Stimulated activated naive CD8-positive, alpha-beta T cell treated with anti-CD3 and anti-CD28 coated beads, Interleukin-15, Interleukin-2, amounts not matched to agents 100 ng/mL and 50 ng/mL, for 24 hours (primary cell): ENCODE measurements around the gene MED26.
"Not testable (repeated sequence)": the region's sequence is repeated elsewhere in the genome, so short reads cannot be mapped to it uniquely, and the experiment has no call there.

ENCODE experiments used
- H3K27ac Mint-ChIP-seq: one replicate; pipeline ENCODE4 v1.8.0; 2021; ENCODE audit warnings: mild to moderate bottlenecking, mixed read lengths
- H3K27me3 Mint-ChIP-seq: one replicate; pipeline ENCODE4 v1.8.0; 2021; ENCODE audit warnings: mixed read lengths
- H3K36me3 Mint-ChIP-seq: one replicate; pipeline ENCODE4 v1.8.0; 2021; ENCODE audit warnings: low read depth, mixed read lengths
- H3K4me1 Mint-ChIP-seq: one replicate; pipeline ENCODE4 v1.8.0; 2021; ENCODE audit warnings: low read depth, mixed read lengths
- H3K4me3 Mint-ChIP-seq: one replicate; pipeline ENCODE4 v1.8.0; 2021; ENCODE audit warnings: mild to moderate bottlenecking, mixed read lengths
- H3K9me3 Mint-ChIP-seq: one replicate; pipeline ENCODE4 v1.8.0; 2021; ENCODE audit warnings: mixed read lengths

Gene MED26

DNA sequence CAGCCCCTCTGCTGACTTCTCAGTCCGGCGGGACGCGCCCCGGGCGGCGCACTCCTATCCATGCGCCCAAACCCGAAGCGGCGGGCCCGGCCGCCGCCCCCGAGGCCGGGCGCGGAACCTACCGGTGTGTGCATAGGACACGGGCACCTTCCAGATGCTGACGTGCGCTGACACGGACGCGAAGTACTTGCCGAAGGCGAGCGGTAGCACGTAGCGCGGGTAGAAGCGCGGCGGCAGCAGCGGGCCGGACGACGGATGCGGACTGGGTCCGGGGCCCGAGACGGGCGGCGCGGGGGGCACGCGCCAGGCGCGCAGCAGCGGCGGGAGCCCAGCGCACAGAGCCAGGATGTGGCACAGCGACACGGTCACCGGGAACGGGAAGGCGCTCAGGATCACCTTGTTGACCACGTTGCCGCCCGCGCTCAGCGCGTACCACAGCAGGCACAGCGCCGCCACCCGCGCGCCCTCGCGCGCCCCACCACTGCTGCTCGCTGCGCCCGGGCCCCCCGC, 56.1 kb downstream of the MED26 start:
- Mint-ChIP-seq H3K4me1 (peaks cover 55% of the 10 kb centered on the region), H3K27me3 (no peaks in the 10 kb centered on the region), H3K27ac (peak overlapping the region; percentile 67), H3K36me3 (peaks cover 44% of the 10 kb centered on the region), H3K4me3 (peak overlapping the region; percentile 90), H3K9me3 (no peaks in the 10 kb centered on the region)

DNA sequence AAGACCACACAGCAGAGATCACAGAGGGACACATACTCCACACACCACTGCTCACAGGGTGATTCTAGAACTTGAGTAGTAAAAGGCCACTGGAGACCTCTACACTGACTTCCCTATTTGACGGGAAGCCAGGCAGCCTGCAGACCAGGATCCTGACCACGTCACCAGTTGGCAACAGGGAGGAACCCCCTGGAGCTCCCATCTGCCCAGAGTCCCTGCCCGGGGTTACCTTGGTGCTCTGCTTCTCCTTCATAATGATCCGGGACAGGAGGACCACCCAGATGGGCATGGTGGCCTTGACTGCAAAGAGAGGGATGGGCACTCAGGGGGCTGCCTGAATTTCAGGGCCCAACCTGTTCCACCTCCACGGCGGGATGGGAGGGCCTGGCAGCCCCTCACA, 56.7 kb downstream of the MED26 start:
- Mint-ChIP-seq H3K4me1 (peaks cover 59% of the 10 kb centered on the region), H3K9me3 (no peaks in the 10 kb centered on the region), H3K4me3 (peak overlapping the region; percentile 90), H3K27ac (peak overlapping the region; percentile 67), H3K36me3 (peaks cover 50% of the 10 kb centered on the region), H3K27me3 (no peaks in the 10 kb centered on the region)

DNA sequence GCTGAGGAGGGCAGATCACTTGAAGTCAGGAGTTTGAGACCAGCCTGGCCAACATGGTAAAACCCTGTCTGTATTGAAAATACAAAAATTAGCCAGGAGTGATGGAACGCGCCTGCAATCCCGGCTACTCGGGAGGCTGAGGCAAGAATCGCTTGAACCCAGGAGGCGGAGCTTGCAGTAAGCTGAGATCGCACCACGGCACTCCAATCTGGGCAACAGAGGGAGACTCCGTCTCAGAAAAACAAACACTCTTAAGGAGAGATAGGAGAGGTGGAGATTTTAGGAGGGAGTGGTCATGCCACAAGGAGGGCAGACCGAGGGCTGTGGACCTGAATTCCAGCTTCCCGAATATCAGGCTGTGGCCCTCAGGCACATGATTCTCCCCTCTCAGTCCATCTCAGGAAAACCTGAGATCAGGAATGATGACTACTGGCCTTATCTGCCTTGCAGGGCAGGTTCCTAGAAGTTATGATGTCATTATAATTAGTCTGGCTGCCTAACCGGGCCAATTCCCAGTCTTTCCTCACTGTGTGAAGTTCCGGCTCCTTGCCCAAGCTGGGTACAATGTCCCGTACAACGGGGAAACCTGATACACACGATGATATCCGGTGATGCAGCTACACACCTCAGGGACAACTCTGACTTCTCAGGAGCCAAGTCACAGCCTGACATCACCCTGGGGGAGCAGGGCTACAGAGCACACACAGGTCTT, 58.2 kb downstream of the MED26 start:
- Mint-ChIP-seq H3K4me1 (peaks cover 59% of the 10 kb centered on the region), H3K4me3 (peak overlapping the region; percentile 90), H3K9me3 (no peaks in the 10 kb centered on the region), H3K36me3 (peaks cover 51% of the 10 kb centered on the region), H3K27ac (no peak overlapping the region), H3K27me3 (no peaks in the 10 kb centered on the region)

DNA sequence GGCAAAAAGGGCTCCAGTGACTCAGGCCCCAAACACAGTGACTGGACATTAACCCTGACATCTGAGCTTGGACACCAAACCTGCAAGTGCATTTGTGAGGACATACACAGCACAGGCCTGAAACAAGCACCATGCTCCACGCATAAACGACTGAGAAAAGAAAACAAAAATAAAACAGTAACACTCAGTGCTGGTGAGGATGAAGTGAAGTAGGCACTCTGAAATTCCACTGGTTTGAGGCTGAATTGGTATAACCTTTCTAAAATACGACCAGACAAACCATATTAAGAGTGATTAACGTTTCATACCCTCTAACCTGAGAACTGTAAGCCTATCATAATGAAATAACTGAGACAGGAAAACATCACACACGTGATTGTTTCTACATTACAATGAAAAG, 61.3 kb downstream of the MED26 start:
- Mint-ChIP-seq H3K9me3 (no peaks in the 10 kb centered on the region), H3K27me3 (no peaks in the 10 kb centered on the region), H3K27ac (peak overlapping the region; percentile 86), H3K36me3 (peaks cover 72% of the 10 kb centered on the region), H3K4me3 (peak overlapping the region; percentile 34), H3K4me1 (peaks cover 35% of the 10 kb centered on the region)

DNA sequence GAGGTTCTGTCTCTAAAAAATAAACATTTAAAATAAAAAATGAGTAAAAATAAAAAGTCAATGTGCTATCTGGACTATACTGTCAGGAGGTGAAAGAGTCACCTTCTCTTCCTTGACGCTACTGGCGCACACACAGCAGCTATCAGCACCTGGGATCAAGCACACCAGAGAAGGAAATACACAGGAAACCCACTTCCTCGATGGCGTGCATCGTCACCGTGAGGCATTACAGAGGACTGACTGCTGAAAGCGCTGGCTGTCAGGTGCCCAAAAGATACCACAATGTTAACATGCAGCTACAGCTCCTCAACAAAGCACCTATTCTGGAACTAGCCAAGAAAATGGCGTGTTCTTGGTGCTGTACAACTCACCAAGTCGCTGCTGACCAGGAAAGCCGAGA, 61.8 kb downstream of the MED26 start:
- peak overlapping the region; percentile 86 for H3K27ac Mint-ChIP-seq

DNA sequence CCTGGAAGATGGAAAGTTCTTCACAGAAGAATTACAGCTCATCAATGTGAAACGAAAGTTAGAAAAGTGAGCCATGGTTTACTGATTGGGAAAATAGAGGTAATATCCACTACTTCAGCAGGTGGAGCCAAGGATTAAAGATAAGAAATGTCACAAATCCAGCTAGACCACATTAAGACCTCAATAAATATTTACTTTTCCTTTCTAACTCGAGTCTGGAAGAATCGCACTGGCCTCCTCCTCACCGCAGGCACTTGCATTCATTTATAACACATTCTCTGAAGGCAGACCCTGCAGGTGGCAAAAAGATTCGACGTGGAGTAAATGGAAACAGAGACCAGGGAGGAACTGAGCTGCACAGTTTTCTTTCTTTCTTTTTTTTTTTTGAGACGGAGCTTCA, 63.2 kb downstream of the MED26 start:
- Mint-ChIP-seq H3K27ac (peak overlapping the region; percentile 49), H3K27me3 (no peaks in the 10 kb centered on the region), H3K4me1 (peaks cover 18% of the 10 kb centered on the region), H3K36me3 (peaks cover 76% of the 10 kb centered on the region), H3K9me3 (no peaks in the 10 kb centered on the region), H3K4me3 (no peak overlapping the region)

More for the DNA sequence above, 61.8 kb downstream of the MED26 start:
- Mint-ChIP-seq H3K4me1 (peaks cover 29% of the 10 kb centered on the region), H3K36me3 (peaks cover 77% of the 10 kb centered on the region), H3K27me3 (no peaks in the 10 kb centered on the region), H3K9me3 (no peaks in the 10 kb centered on the region), H3K4me3 (peak overlapping the region; percentile 34)

DNA sequence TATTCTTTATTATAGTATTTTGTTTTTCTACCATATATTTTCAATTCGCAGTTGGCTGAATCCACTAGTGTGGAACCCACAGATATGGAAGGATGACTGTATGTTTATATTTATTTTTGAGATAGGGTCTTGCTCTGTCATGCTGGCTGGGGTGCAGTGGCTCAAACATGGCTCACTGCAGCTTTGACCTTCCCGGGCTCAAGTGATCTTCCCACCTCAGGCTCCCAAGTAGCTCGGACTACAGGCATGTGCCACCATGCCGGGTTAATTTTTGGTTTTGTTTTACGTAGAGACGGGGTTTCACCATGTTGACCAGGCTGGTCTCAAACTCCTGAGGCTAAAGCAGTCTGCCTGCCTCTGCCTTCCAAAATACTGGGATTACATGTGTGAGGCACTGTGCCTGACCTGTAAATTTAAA, 65.4 kb downstream of the MED26 start:
- Mint-ChIP-seq H3K4me1 (peaks cover 18% of the 10 kb centered on the region), H3K9me3 (no peaks in the 10 kb centered on the region), H3K36me3 (peaks cover 69% of the 10 kb centered on the region), H3K27me3 (no peaks in the 10 kb centered on the region), H3K27ac (no peak overlapping the region), H3K4me3 (no peak overlapping the region)

DNA sequence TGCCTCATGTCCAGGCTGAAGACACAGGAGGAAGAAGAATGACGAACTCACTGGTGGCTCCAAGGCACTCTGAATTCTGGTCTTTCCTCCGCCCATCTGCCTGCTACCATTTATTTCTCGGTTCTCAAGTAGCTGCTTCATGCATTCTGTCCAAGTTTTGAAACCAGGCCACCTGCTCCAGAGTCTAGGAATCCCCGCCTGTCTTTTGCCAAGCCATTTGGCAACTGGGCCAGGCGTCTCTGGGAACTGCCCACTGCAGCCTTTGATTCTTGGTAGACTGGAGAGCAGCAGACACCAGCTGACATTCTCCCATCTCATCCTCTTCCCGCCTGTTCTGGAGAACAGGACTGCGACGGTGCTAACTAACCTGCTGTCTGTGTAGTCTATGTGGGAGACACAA, 66.6 kb downstream of the MED26 start:
- H3K27me3 Mint-ChIP-seq = no peaks in the 10 kb centered on the region
- H3K4me3 Mint-ChIP-seq = no peak overlapping the region
- peaks cover 11% of the 10 kb centered on the region for H3K4me1 Mint-ChIP-seq
- no peaks in the 10 kb centered on the region for H3K9me3 Mint-ChIP-seq
- H3K36me3 Mint-ChIP-seq = peaks cover 60% of the 10 kb centered on the region
- H3K27ac Mint-ChIP-seq = no peak overlapping the region

DNA sequence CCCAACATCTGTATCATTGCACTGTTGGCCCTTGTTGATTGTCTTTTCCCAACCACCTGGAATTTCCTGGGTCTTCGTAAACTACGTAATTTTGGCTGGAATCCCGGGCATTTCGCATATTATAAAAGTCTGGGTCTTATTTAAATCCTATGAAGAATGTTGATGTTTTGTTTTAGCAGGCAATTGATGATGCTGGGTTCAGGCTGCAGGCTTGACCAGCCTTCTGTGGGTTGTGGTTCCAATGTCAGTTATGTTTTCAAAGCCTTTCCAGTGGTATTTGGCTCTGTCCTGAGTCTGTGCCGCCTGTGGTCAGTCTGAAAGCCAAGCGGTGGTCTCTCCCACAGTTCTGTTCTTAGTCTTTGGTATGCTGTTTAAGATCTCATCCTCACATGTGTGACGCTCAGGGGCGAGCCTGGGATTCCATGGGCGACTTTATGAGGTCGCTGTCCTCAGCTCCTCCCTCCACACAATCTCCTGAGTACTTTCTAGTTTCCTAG, 68.2 kb downstream of the MED26 start:
- Mint-ChIP-seq H3K4me3 (no peak overlapping the region), H3K36me3 (peaks cover 64% of the 10 kb centered on the region), H3K27ac (no peak overlapping the region), H3K9me3 (no peaks in the 10 kb centered on the region), H3K27me3 (no peaks in the 10 kb centered on the region), H3K4me1 (peaks cover under 1% of the 10 kb centered on the region)

DNA sequence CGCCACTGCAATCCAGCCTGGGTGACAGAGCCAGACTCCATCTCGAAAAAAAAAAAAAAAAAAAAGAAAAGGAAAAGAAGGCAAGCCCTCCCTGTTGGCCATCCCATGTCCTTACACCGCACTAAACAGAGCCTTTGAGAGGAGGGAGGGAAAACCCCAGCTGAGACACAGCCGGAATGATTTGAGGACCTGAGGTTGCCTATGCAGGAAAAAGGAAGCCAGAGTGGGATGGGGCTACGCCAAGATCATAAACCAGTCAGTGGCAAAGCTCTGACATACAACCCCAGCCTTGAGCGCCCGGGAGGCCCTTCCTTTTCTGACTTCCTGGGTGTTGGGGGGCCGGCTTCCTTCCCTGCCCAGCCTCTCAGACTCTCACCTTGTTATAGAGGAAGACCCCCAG, 73.2 kb downstream of the MED26 start:
- no peak overlapping the region for H3K27ac Mint-ChIP-seq
- H3K4me3 Mint-ChIP-seq = no peak overlapping the region
- H3K36me3 Mint-ChIP-seq = peaks cover 42% of the 10 kb centered on the region
- peaks cover 4% of the 10 kb centered on the region for H3K4me1 Mint-ChIP-seq
- H3K27me3 Mint-ChIP-seq = no peaks in the 10 kb centered on the region
- no peaks in the 10 kb centered on the region for H3K9me3 Mint-ChIP-seq

DNA sequence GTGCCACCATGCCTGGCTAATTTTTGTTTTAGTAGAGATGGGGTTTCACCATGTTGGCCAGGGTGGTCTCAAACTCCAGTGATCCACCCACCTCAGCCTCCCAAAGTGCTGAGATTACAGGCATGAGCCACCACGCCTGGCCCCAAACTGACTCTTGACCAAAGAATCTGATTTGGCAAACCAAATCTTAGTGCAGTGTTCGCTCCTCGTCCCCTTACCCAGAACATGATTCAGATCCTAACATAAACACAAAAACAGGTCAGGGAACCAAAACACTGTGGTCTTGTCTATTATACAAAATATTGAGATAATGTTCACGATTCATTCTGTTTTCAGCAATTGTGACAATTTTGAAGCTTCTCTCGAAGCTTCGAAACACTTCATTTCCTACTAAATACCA, 76.1 kb downstream of the MED26 start:
- H3K9me3 Mint-ChIP-seq, H3K27me3 Mint-ChIP-seq, H3K4me1 Mint-ChIP-seq, H3K4me3 Mint-ChIP-seq, H3K27ac Mint-ChIP-seq: not testable (repeated sequence)
- H3K36me3 Mint-ChIP-seq = peaks cover 37% of the 10 kb centered on the region

DNA sequence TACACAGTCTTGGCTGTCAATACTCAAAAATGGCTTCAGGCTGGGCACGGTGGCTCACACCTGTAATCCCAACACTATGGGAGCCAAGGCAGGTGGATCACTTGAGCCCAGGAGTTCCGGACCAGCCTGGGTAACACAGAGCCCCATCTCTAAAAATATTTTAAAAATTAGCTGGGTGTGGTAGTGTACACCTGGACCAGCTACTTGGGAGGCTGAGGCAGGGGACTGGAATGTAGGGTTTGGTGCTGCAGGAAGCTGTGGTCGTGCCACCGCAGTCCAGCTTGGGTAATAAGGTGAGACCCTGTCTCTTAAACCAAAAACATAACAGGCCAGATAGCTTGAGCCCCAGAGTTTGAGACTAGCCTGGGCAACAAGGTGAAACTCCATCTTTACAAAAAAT, 79.0 kb downstream of the MED26 start:
- no peak overlapping the region for H3K27ac Mint-ChIP-seq
- no peaks in the 10 kb centered on the region for H3K27me3 Mint-ChIP-seq
- H3K36me3 Mint-ChIP-seq = peaks cover 26% of the 10 kb centered on the region
- no peak overlapping the region for H3K4me3 Mint-ChIP-seq
- H3K9me3 Mint-ChIP-seq = no peaks in the 10 kb centered on the region
- peaks cover 13% of the 10 kb centered on the region for H3K4me1 Mint-ChIP-seq

DNA sequence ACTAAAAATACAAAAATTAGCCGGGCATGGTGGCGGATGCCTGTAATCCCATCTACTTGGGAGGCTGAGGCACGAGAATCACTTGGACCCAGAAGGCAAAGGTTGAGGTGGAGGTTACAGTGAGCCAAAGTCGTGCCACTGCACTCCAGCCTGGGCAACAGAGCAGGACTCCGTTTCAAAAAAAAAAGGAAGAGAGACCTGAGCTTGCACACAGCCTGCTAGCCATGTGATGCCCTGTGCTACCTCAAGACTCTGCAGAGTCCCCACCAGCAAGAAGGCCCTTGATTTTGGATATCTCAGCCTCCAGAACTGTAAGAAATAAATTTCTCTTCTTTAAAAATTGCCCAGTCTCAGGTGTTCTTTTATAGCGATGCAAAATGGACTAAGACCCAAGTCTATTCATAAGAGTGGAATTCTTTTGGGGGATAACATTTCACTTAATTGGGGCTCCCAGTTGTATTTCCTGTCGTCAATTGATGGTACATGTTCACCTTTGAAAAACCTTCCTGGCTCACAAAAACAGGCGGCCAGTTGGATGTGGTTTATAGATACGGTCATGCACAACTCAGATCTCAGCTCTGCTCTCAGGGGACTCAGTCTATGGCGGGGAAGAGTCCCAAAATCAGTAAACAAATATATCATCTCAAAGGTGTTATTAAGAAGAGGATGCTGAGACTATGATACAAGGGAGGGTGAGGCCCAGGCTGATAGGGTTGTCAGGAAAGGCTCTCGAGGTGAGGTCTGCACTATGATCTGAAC, 83.4 kb downstream of the MED26 start:
- H3K27me3 Mint-ChIP-seq = no peaks in the 10 kb centered on the region
- peaks cover 28% of the 10 kb centered on the region for H3K36me3 Mint-ChIP-seq
- H3K9me3 Mint-ChIP-seq = no peaks in the 10 kb centered on the region
- peak overlapping the region; percentile 49 for H3K27ac Mint-ChIP-seq
- peak overlapping the region; percentile 62 for H3K4me3 Mint-ChIP-seq
- peaks cover 38% of the 10 kb centered on the region for H3K4me1 Mint-ChIP-seq

DNA sequence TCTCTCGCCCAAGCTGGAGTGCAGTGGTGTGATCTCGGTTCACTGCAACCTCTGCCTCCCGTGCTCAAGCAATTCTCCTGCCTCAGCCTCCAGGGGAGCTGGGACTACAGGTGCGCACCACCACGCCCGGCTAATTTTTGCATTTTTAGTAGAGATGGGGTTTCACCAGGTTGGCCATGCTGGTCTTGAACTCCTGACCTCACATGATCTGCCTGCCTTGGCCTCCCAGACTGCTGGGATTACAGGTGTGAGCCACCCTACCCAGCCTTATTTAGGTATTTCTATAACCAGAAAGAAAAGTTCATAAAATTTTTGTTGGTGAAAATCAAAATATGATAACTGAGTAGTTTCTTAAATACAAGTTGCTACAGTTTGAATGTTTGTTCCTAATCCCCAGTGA, 84.3 kb downstream of the MED26 start:
- Mint-ChIP-seq H3K27ac (peak overlapping the region; percentile 94), H3K4me3 (peak overlapping the region; percentile 97), H3K36me3 (peaks cover 36% of the 10 kb centered on the region), H3K4me1 (peaks cover 45% of the 10 kb centered on the region)
- not testable (repeated sequence) for H3K9me3 Mint-ChIP-seq, H3K27me3 Mint-ChIP-seq

DNA sequence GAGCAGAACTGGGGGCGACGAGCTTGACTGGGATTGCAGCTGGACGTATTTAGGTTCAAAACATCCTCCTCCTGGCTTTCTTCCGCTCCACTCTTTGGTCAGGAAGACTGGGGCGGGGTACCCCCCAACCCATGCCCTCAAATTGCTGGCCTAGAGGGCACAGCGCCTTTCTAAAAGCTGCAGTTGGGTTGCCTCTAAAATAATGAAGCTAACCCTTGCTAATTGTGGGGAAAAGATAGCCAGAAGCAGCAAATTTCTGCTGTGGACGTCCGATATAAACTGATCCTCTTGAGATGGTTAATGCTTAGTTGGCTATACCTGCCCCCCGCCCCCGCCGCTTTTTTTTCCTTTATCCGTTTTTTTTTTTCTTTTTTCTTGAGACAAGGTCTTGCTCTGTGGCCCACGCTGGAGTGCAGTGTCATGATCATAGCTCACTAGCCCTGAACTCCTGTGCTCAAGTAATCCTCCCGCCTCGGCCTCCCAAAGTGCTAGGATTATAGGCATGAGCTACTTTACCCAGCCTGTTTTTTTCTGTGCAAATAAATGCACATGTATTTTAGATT, 85.0 kb downstream of the MED26 start:
- no peaks in the 10 kb centered on the region for H3K27me3 Mint-ChIP-seq
- H3K4me3 Mint-ChIP-seq = peak overlapping the region; percentile 97
- peak overlapping the region; percentile 94 for H3K27ac Mint-ChIP-seq
- peaks cover 51% of the 10 kb centered on the region for H3K4me1 Mint-ChIP-seq
- H3K36me3 Mint-ChIP-seq = peaks cover 42% of the 10 kb centered on the region
- no peaks in the 10 kb centered on the region for H3K9me3 Mint-ChIP-seq
